ENCODE measurements around the gene PSMD9. TPM values are rescaled to one million over a fixed set of nuclear protein-coding genes. Genes with fewer than 3 reads are reported as not detected.
"Not testable (repeated sequence)": the region's sequence is repeated elsewhere in the genome, so short reads cannot be mapped to it uniquely, and the experiment has no call there.

Gene PSMD9, protein sequence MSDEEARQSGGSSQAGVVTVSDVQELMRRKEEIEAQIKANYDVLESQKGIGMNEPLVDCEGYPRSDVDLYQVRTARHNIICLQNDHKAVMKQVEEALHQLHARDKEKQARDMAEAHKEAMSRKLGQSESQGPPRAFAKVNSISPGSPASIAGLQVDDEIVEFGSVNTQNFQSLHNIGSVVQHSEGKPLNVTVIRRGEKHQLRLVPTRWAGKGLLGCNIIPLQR
- 10 to 100 TPM; 50.8 to 57.9 TPM for total RNA-seq

DNA sequence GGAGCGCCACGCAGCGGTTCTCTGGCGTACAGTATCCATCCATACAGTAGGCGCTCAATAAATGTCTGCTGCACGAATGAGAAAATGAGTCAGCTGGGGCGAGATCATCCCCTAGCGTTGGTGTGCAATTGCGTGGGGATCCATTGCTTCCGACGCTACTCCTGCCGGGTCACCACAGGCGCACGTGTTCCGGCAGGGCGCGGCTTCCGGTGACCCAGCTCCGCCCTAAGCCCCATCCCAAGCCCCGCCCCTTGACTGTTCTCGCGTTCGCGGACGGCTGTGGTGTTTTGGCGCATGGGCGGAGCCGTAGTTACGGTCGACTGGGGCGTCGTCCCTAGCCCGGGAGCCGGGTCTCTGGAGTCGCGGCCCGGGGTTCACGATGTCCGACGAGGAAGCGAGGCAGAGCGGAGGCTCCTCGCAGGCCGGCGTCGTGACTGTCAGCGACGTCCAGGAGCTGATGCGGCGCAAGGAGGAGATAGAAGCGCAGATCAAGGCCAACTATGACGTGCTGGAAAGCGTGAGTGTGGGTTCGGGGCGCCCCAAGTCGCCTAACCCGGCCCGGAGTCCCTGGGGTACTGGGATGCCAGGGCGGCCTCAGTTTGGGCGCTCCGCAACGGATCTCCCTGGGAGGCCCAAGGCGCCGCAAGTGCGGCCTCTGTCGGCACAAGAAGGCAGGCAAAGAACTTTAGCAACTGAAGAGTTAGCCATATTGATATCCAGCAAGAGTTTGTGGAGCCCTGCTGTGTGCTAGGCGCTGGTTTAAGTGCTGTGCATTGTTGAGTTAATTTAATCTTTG lies at the start of gene PSMD9:
TSS of gene PSMD9 (plus strand) at position 313 of the 796 bp plus-strand sequence. CDS start at position 380, 67 bp downstream.
- Mint-ChIP-seq H3K27ac (peak within 1 kb of the TSS; percentile 100), H3K36me3 (peaks cover 3% of the 10 kb centered on the region), H3K27me3 (peaks cover 6% of the 10 kb centered on the region), H3K4me1 (peaks cover 30% of the 10 kb centered on the region), H3K9me3 (no peaks in the 10 kb centered on the region), H3K4me3 (peak within 1 kb of the TSS; percentile 100)
- DNase-seq (peak; percentile 99), ATAC-seq (ENCODE audit: low read depth) (peak; percentile 88)
- POLR2A ChIA-PET = interaction anchor here (0.5 to 2.5 kb wide), 14 partner anchors 11 to 365 kb away, joined by 3 to 16 read pairs (median 4); partner anchors contain the start of gene RHOF

DNA sequence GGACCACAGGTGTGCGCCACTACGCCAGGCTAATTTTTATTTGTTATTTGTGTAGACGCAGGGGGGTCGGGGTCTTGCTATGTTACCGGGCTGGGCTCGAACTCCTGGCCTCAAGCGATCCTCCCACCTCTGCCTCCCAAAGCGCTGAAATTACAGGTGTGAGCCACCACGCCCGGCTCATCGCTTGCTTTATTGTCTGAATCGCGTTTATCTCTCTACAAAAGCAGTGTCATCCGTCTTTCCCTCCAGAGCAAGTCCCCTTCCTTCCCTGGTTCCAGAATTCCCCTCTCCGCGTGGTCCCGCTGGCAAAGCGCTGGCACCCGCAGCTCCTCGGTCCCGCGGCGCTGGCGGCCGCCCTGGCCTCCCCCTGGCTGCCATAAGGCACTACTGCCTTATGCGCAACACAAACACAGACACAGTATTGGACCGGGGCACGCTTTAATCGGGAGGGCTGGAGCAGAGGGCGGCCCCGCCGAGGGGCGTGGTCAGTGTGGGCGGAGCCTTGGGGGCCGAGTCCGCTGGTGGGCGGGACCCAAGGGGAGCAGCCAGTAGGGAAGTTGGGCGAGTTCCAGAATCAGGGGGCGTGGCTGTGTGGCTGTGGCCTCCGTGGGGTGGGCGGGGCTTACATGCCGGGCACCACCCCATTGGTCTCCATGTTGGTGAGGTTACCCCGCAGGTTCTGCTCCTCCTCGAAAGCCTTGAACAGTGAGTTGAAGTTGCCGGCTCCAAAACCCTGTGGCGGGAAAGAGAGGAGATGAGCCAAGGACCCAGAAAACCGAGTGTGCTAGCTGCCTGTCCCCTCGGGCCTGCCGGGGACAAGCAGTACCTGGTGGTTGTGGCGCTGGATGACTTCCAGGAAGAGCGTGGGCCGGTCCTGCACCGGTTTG lies 49.2 kb upstream of the PSMD9 start:
- peak overlapping the region; percentile 96 for H3K4me3 Mint-ChIP-seq
- H3K9me3 Mint-ChIP-seq = no peaks in the 10 kb centered on the region
- H3K27me3 Mint-ChIP-seq = peaks cover 5% of the 10 kb centered on the region
- ATAC-seq (ENCODE audit: low read depth) = peak; percentile 97
- peak; percentile 100 for DNase-seq
- no peaks in the 10 kb centered on the region for H3K36me3 Mint-ChIP-seq
- POLR2A ChIA-PET = interaction anchor here (0.6 to 1.1 kb wide), 6 partner anchors 11 to 77 kb away, joined by 3 to 6 read pairs (median 4); partner anchors contain the start of gene PSMD9
- peaks cover 13% of the 10 kb centered on the region for H3K4me1 Mint-ChIP-seq
- H3K27ac Mint-ChIP-seq = peak overlapping the region; percentile 90

DNA sequence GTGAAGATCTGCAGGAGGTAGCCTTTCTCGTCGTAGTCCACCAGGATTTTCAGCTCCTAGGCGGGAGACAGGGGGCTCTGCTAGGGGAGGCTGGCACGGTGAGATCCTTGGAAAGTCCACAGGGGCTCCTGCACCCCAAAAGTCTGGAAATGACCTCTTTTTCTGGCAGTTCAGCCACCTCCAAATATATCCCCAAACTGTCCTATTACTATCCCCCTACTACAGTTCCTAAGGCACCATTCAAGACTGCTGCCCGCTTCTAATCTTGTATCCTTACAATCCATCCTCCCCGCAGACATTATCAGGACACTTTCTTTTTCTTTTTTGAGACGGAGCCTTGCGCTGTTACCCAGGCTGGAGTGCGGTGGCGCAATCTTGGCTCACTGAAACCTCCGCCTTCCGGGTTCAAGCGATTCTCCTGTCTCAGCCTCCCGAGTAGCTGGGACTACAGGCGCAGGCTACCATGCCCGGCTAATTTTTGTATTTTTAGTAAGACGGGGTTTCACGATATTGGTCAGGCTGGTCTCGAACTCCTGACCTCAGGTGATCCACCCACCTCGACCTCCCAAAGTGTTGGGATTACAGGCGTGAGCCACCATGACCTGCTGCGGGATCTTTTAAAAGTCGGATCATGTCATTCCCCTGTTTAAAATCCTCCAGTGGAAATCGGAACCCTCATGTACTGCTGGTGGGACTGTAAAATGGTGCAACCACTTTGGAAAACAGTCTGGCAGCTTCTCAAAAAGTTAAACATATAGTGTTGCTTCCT lies 48.4 kb upstream of the PSMD9 start:
- POLR2A ChIA-PET = interaction anchor here (0.6 to 0.7 kb wide), 4 partner anchors 9 to 78 kb away, joined by 3 to 5 read pairs (median 4); partner anchors contain the start of gene SETD1B
- Mint-ChIP-seq H3K27ac (peak overlapping the region; percentile 90), H3K4me3 (peak overlapping the region; percentile 96), H3K4me1 (peaks cover 13% of the 10 kb centered on the region), H3K27me3 (peaks cover 5% of the 10 kb centered on the region), H3K36me3 (no peaks in the 10 kb centered on the region), H3K9me3 (no peaks in the 10 kb centered on the region)
- no peak for DNase-seq
- ATAC-seq (ENCODE audit: low read depth) = no peak

DNA sequence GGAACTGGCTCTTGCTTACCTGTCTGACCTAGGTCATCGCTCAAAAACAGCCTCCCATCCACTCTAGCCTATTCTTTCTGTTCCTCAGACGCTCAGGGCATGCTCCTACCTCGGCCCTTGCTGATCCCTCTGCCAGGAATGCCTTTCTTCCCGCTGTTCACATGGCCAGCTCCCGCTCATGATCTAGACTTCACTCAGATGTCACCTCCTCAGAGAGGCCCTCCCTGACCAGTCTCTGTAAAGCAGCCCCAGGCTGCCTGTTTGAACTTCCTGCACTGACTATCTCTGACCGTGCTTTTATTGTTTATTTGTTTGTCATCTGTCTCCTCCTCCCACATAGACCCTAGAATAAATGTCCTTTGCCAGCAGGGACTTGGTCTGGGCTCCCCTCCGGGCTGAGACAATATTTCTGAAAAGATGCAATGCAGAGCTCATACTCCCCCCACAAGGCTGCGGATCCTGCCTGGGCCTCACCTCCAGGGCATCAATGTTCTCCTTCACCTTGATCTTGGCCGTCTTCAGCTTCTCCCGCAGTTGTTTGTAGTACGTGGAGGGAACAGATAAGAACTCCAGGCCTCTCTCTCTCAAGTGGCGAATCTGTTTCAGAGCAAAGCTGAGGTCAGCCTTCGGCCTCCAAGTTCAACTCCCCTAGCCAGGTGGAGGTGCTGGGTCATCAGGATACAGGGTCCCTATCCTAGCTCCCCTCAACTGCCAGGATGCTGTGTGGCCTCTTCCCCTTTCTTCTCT lies 45.2 kb upstream of the PSMD9 start:
- Mint-ChIP-seq H3K9me3 (no peaks in the 10 kb centered on the region), H3K27ac (no peak overlapping the region), H3K4me1 (peaks cover 13% of the 10 kb centered on the region), H3K27me3 (no peaks in the 10 kb centered on the region), H3K4me3 (no peak overlapping the region), H3K36me3 (no peaks in the 10 kb centered on the region)
- DNase-seq (no peak), ATAC-seq (ENCODE audit: low read depth) (no peak)
- POLR2A ChIA-PET = interaction anchor here (0.7 kb wide), 1 partner anchor 1415 kb away, joined by 3 read pairs; no protein-coding TSS in a partner anchor

DNA sequence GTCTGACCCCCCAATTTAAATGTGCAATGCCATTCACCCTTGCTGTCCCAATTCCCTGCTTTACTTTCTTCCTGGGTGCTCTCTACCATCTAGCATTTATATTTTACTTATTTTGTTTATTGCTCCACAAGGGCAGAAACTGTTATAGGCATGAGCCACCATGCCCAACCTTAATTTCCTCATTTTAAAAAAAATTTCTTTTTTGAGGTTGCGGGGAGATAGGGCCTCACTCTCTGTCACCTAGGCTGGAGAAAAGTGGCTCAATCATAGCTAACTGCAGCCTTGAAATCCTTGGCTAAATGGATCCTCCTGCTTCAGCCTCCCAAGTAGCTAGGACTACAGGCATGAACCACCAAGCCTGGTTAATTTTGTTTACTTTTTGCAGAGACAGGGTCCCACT lies 42.9 kb upstream of the PSMD9 start:
- peaks cover 1% of the 10 kb centered on the region for H3K4me1 Mint-ChIP-seq
- no peak overlapping the region for H3K4me3 Mint-ChIP-seq
- ATAC-seq (ENCODE audit: low read depth) (no peak), DNase-seq (no peak)
- H3K9me3 Mint-ChIP-seq = no peaks in the 10 kb centered on the region
- no peaks in the 10 kb centered on the region for H3K27me3 Mint-ChIP-seq
- POLR2A ChIA-PET = no interaction called here
- no peak overlapping the region for H3K27ac Mint-ChIP-seq
- H3K36me3 Mint-ChIP-seq = no peaks in the 10 kb centered on the region

DNA sequence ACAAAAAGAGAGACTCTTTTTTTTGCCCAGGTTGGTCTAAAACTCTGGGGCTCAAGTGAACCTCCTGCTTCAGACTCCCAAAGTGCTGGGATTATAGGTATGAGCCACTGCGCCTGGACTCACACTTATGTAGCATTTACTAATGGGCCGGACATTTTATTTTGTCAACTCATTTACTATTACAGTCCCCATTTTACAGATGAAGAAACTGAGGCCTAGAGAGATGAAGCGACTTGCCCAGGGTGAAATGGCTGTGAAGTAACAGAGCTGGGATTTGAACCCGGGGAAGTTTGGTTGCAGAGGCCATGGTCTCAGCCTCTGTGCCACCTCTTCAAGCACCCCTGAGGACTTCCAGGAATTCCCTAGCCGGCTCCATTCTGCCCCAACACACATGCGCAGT lies 39.4 kb upstream of the PSMD9 start:
- Mint-ChIP-seq H3K4me3 (no peak overlapping the region), H3K4me1 (peaks cover 1% of the 10 kb centered on the region), H3K27me3 (no peaks in the 10 kb centered on the region), H3K9me3 (no peaks in the 10 kb centered on the region), H3K27ac (no peak overlapping the region), H3K36me3 (no peaks in the 10 kb centered on the region)
- POLR2A ChIA-PET = no interaction called here
- ATAC-seq (ENCODE audit: low read depth) (no peak), DNase-seq (no peak)

DNA sequence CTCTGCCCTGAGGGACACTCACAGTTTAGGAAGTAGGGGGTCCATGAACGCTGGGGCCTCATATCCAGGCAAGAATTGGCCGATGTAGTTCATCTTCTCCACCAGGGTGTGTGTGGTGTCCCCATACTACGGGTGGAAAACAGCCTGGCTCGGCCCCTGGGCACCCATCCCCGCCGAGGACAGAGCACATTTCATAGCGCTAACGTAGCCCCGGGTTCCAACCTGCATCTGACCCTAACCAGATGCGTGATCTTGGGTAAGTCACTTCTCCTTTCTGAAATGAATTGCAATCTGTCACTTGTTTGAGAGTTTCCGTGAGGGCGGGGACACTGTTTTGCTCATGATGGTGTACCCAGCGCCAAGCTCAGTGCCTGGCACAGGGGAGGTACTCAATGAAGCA lies 38.9 kb upstream of the PSMD9 start:
- Mint-ChIP-seq H3K4me1 (peaks cover 1% of the 10 kb centered on the region), H3K27me3 (no peaks in the 10 kb centered on the region), H3K9me3 (no peaks in the 10 kb centered on the region), H3K4me3 (no peak overlapping the region), H3K27ac (no peak overlapping the region), H3K36me3 (no peaks in the 10 kb centered on the region)
- POLR2A ChIA-PET = no interaction called here
- DNase-seq (no peak), ATAC-seq (ENCODE audit: low read depth) (no peak)

DNA sequence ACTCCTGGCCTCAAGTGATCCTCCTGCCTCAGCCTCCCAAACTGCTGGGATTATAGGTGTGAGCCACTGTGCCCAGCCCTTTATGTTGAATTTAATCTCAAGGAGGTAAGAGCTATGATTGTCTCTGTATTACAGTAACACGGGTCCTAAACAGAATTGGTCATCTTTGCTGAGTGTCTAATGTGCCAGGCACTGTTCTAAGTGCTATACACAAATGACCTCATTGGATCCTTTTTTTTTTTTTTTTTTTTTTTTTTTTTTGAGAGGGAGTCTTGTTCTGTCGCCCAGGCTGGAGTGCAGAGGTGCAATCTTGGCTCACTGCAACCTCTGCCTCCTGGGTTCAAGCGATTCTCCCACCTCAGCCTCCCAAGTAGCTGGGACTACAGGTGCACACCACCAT lies 36.2 kb upstream of the PSMD9 start:
- H3K27me3 Mint-ChIP-seq; ATAC-seq (ENCODE audit: low read depth); H3K36me3 Mint-ChIP-seq; DNase-seq; H3K4me1 Mint-ChIP-seq; H3K9me3 Mint-ChIP-seq; H3K27ac Mint-ChIP-seq; H3K4me3 Mint-ChIP-seq; POLR2A ChIA-PET: not testable (repeated sequence)

DNA sequence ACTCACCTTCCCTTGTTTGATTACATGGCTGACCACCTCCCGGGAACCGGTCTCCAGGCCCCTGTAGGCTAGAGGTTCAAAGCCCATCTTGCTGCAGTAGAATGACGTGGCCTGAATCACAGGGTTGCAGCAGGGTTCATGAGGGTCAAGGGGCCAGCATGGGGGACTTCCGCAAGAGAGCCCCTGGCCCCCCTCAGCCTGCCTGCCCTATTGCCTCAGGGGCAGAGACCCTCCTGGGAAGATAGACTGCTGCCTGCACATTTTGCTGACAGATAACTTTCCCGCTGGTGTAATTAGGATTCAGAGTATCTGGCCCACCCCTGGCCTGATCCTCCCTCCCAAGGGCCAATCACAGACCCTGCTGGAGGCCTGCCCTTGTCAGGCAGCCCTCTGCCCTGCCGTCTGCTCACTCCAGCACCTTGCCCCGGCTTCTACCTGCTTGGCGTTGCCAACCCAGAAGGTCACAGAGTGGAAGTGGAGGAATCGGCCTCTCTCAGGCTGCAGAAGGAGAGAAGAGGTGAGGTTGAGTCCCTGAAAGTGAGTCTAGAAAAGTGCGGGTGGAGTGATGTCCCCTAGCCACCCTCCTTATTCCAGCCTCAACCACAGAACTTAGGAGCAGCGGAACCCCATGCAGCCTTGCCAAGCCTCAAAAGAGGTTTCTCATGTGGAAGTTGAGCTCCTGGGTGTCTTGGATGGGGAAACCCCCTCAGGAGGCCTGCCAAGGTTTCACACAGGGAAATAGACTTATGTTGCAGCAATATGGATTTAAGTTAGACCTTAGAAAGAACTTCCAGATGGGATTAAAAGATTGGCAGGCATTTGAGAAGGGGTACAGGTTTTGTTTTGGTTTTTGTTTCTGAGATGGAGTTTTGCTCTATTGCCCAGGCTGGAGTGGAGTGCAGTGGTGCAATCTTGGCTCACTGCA lies 31.0 kb upstream of the PSMD9 start:
- DNase-seq (no peak), ATAC-seq (ENCODE audit: low read depth) (no peak)
- Mint-ChIP-seq H3K4me1 (peaks cover 4% of the 10 kb centered on the region), H3K9me3 (no peaks in the 10 kb centered on the region), H3K4me3 (no peak overlapping the region), H3K36me3 (no peaks in the 10 kb centered on the region), H3K27ac (no peak overlapping the region), H3K27me3 (no peaks in the 10 kb centered on the region)
- POLR2A ChIA-PET = no interaction called here

DNA sequence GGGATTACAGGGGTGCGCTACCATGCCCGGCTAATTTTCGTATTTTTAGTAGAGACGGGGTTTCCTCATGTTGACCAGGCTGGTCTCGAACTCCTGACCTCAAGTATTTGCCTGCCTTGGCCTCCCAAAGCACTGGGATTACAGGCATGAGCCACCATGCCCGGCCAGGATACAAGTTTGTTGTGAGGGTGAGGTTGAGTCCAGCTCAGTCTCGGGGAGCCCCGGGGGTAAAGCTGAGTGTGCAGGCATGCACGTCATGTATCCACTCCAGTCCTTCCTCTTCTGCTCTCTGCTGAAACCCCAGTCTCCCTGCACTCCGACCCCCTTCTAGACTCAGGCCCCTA lies 30.3 kb upstream of the PSMD9 start:
- Mint-ChIP-seq H3K36me3 (no peaks in the 10 kb centered on the region), H3K9me3 (no peaks in the 10 kb centered on the region), H3K27me3 (no peaks in the 10 kb centered on the region), H3K4me1 (peaks cover 4% of the 10 kb centered on the region), H3K4me3 (no peak overlapping the region), H3K27ac (no peak overlapping the region)
- DNase-seq = no peak
- POLR2A ChIA-PET = no interaction called here
- no peak for ATAC-seq (ENCODE audit: low read depth)

DNA sequence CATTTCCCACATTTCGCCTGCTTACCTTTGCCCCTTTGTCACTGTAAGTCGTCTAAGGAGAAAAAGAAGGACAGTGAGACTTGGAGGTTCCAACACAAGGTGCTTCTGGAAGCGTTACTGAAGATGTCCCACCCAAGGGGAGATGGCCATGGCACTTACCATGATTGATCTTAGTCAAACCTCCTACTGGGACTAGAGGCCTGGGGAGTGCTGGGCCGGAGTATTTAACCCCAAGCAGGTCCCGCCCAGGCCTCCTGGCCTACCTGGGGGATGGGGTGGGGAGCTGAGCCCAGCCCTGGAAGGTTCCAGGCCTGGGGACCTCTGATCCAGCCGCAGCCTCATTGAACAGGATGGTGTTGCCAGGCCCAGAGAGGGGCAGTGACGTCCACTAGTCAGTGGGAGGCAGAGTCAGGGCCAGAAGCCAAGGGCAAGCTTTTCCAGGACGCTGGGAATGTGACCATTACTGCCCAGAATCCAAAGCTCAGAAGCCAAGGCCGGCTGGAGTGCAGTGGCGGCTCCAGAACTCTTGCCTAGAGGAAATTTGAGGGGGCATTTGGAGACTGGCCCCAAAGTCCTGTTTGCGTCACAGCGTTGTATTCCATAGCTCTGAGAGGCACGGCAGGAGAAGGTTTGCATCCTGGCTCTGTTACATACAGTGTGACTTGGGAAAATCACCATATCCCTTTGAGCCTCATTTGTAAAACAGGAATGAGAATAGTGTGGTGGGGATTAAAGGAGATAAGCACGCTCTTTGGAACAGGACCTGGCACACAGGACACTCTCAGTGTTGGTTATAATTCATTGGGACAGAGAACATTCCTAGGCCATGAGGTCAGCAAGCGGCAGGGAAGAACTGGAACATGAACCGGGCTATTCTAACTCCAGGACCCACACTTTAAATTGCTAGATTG lies 29.7 kb upstream of the PSMD9 start, which contains the start of gene HPD:
TSS of gene HPD (minus strand) at position 198 of the 911 bp plus-strand sequence. CDS start at position 162, 36 bp downstream.
- Mint-ChIP-seq H3K9me3 (no peaks in the 10 kb centered on the region), H3K27ac (no peak within 1 kb of the TSS), H3K27me3 (no peaks in the 10 kb centered on the region), H3K36me3 (no peaks in the 10 kb centered on the region), H3K4me1 (peaks cover 4% of the 10 kb centered on the region), H3K4me3 (no peak within 1 kb of the TSS)
- ATAC-seq (ENCODE audit: low read depth) = no peak
- POLR2A ChIA-PET = no interaction called here
- DNase-seq = no peak

Measured in activated naive CD8-positive, alpha-beta T cell treated with anti-CD3 and anti-CD28 coated beads, Interleukin-2, amount 10 ng/mL, durations not matched to agents 7 days and 5 days (primary cell).